ENCODE data around the gene KIRREL3. TPM values are rescaled to one million over a fixed set of nuclear protein-coding genes. Genes with fewer than 3 reads are reported as not detected.

KIRREL3 gene
- total RNA-seq, 2 donors from 2014 or later: 0.61 to 0.64 TPM

- Histone ChIP-seq H3K27ac (no peak overlapping the region), H3K27me3 (no peaks in the 10 kb centered on the region), H3K4me3 (no peak overlapping the region), H3K9ac (ENCODE audit: low read depth in 2 of 2, low read length in 2 of 2) (no peak overlapping the region), H3K36me3 (no peaks in the 10 kb centered on the region), H3K4me1 (no peaks in the 10 kb centered on the region), H3K9me3 (no peaks in the 10 kb centered on the region)
- intact Hi-C loops (cut with DNase I): no loop called here
- no peak for TF ChIP-seq CTCF (IDR thresholded peaks at IDR 0.05)
- DNase-seq: no peak
These were observed 142.4 kb downstream of the KIRREL3 start for GRCh38 chr11:126857860-126858808.

GRCh38 chr11:126855536-126855935, 145.0 kb downstream of the KIRREL3 start:
- Histone ChIP-seq H3K4me3 (no peak overlapping the region), H3K36me3 (no peaks in the 10 kb centered on the region), H3K9ac (ENCODE audit: low read depth in 2 of 2, low read length in 2 of 2) (no peak overlapping the region), H3K27ac (no peak overlapping the region), H3K9me3 (no peaks in the 10 kb centered on the region), H3K4me1 (no peaks in the 10 kb centered on the region), H3K27me3 (no peaks in the 10 kb centered on the region)
- no peak for TF ChIP-seq CTCF (IDR thresholded peaks at IDR 0.05)
- intact Hi-C loops (cut with DNase I): no loop called here
- DNase-seq: no peak

GRCh38 chr11:126853732-126854131, 146.8 kb downstream of the KIRREL3 start:
- H3K36me3 ChIP-seq: no peaks in the 10 kb centered on the region
- TF ChIP-seq CTCF (IDR thresholded peaks at IDR 0.05): no peak
- no peaks in the 10 kb centered on the region for H3K27me3 ChIP-seq
- no peak overlapping the region for H3K4me3 ChIP-seq
- no peak overlapping the region for H3K27ac ChIP-seq
- no peaks in the 10 kb centered on the region for H3K9me3 ChIP-seq
- H3K9ac ChIP-seq (ENCODE audit: low read depth in 2 of 2, low read length in 2 of 2): no peak overlapping the region
- DNase-seq: no peak
- no peaks in the 10 kb centered on the region for H3K4me1 ChIP-seq
- intact Hi-C loops (cut with DNase I): no loop called here

- no peaks in the 10 kb centered on the region for H3K27me3 ChIP-seq
- no peaks in the 10 kb centered on the region for H3K36me3 ChIP-seq
- H3K4me3 ChIP-seq: no peak overlapping the region
- DNase-seq: no peak
- no peak overlapping the region for H3K27ac ChIP-seq
- H3K9ac ChIP-seq (ENCODE audit: low read depth in 2 of 2, low read length in 2 of 2): no peak overlapping the region
- no peaks in the 10 kb centered on the region for H3K4me1 ChIP-seq
- no peaks in the 10 kb centered on the region for H3K9me3 ChIP-seq
- TF ChIP-seq CTCF (IDR thresholded peaks at IDR 0.05): no peak
- intact Hi-C loops (cut with DNase I): no loop called here
These were observed 155.8 kb downstream of the KIRREL3 start for GRCh38 chr11:126844789-126845188.

- no peak overlapping the region for H3K4me3 ChIP-seq
- intact Hi-C loops (cut with DNase I): no loop called here
- no peaks in the 10 kb centered on the region for H3K36me3 ChIP-seq
- TF ChIP-seq CTCF (IDR thresholded peaks at IDR 0.05): no peak
- no peaks in the 10 kb centered on the region for H3K4me1 ChIP-seq
- H3K27ac ChIP-seq: no peak overlapping the region
- H3K9ac ChIP-seq (ENCODE audit: low read depth in 2 of 2, low read length in 2 of 2): no peak overlapping the region
- no peak for DNase-seq
- H3K27me3 ChIP-seq: no peaks in the 10 kb centered on the region
- H3K9me3 ChIP-seq: no peaks in the 10 kb centered on the region
These were observed 157.5 kb downstream of the KIRREL3 start for GRCh38 chr11:126843096-126843495.
